Stimulated activated effector memory CD8-positive, alpha-beta T cell treated with anti-CD3 and anti-CD28 coated beads, Interleukin-12 subunit alpha, Interleukin-12 subunit beta, amount 100 ng/mL, for 72 hours (primary cell): ENCODE data around the gene HEATR9.

ENCODE experiments used
- ATAC-seq: fragments of 150-1000 bp; cut with Tn5 transposase; 2 replicates; pipeline ENCODE4 v1.10.0; 2021
- DNase-seq, 2 donors: peaks; one replicate each; pipeline ENCODE4 v3.0.0; 2021 to 2022; ENCODE audit warnings: low spot score in 2 of 2
- H3K27ac Mint-ChIP-seq: one replicate; pipeline ENCODE4 v1.8.0; 2022; ENCODE audit warnings: mild to moderate bottlenecking, mixed read lengths
- H3K36me3 Mint-ChIP-seq: one replicate; pipeline ENCODE4 v1.8.0; 2022; ENCODE audit warnings: mild to moderate bottlenecking, mixed read lengths
- H3K4me1 Mint-ChIP-seq: one replicate; pipeline ENCODE4 v1.8.0; 2022; ENCODE audit warnings: mixed read lengths
- H3K4me3 Mint-ChIP-seq: one replicate; pipeline ENCODE4 v1.8.0; 2022; ENCODE audit warnings: mild to moderate bottlenecking, mixed read lengths
- H3K9me3 Mint-ChIP-seq: one replicate; pipeline ENCODE4 v1.8.0; 2022; ENCODE audit warnings: mixed read lengths

HEATR9 gene

GRCh38 chr17:35868737-35869136 is at the start of gene HEATR9:
Gene HEATR9 (minus strand): TSS chr17:35868891. CDS start chr17:35868742, 149 bp downstream.
- H3K4me1 Mint-ChIP-seq = peaks cover 44% of the 10 kb centered on the region
- ATAC-seq (no peak), DNase-seq (no peak)
- peaks cover 41% of the 10 kb centered on the region for H3K36me3 Mint-ChIP-seq
- no peaks in the 10 kb centered on the region for H3K9me3 Mint-ChIP-seq
- H3K27ac Mint-ChIP-seq = peak within 1 kb of the TSS; percentile 71
- H3K4me3 Mint-ChIP-seq = no peak within 1 kb of the TSS

GRCh38 chr17:35917519-35918213 is 49.0 kb upstream of the HEATR9 start:
- H3K27ac Mint-ChIP-seq = no peak overlapping the region
- ATAC-seq (no peak), DNase-seq (no peak)
- H3K9me3 Mint-ChIP-seq = no peaks in the 10 kb centered on the region
- H3K4me1 Mint-ChIP-seq = peaks cover 57% of the 10 kb centered on the region
- peaks cover 6% of the 10 kb centered on the region for H3K36me3 Mint-ChIP-seq
- no peak overlapping the region for H3K4me3 Mint-ChIP-seq

- H3K9me3 Mint-ChIP-seq = no peaks in the 10 kb centered on the region
- peaks cover 3% of the 10 kb centered on the region for H3K36me3 Mint-ChIP-seq
- ATAC-seq = peak; percentile 53
- H3K4me3 Mint-ChIP-seq = no peak overlapping the region
- H3K27ac Mint-ChIP-seq = peak overlapping the region; percentile 64
- peaks cover 64% of the 10 kb centered on the region for H3K4me1 Mint-ChIP-seq
- no peak for DNase-seq
Observed at GRCh38 chr17:35915153-35915964, 46.7 kb upstream of the HEATR9 start.

GRCh38 chr17:35914354-35914753 is 45.7 kb upstream of the HEATR9 start:
- peak overlapping the region; percentile 64 for H3K27ac Mint-ChIP-seq
- ATAC-seq (no peak), DNase-seq (no peak)
- no peak overlapping the region for H3K4me3 Mint-ChIP-seq
- H3K9me3 Mint-ChIP-seq = no peaks in the 10 kb centered on the region
- no peaks in the 10 kb centered on the region for H3K36me3 Mint-ChIP-seq
- H3K4me1 Mint-ChIP-seq = peaks cover 64% of the 10 kb centered on the region

GRCh38 chr17:35913609-35914008 is 44.9 kb upstream of the HEATR9 start:
- H3K36me3 Mint-ChIP-seq = no peaks in the 10 kb centered on the region
- DNase-seq (no peak), ATAC-seq (no peak)
- no peaks in the 10 kb centered on the region for H3K9me3 Mint-ChIP-seq
- H3K27ac Mint-ChIP-seq = no peak overlapping the region
- no peak overlapping the region for H3K4me3 Mint-ChIP-seq
- peaks cover 69% of the 10 kb centered on the region for H3K4me1 Mint-ChIP-seq

- Mint-ChIP-seq H3K27ac (no peak overlapping the region), H3K4me1 (peaks cover 70% of the 10 kb centered on the region)
Observed at GRCh38 chr17:35912942-35913341, 44.3 kb upstream of the HEATR9 start.

GRCh38 chr17:35912339-35912912 is 43.7 kb upstream of the HEATR9 start:
- Mint-ChIP-seq H3K9me3 (no peaks in the 10 kb centered on the region), H3K4me1 (peaks cover 73% of the 10 kb centered on the region), H3K27ac (no peak overlapping the region), H3K36me3 (no peaks in the 10 kb centered on the region), H3K4me3 (no peak overlapping the region)
- no peak for ATAC-seq
- no peak for DNase-seq

More at GRCh38 chr17:35912942-35913341, 44.3 kb upstream of the HEATR9 start:
- DNase-seq = no peak
- no peak overlapping the region for H3K4me3 Mint-ChIP-seq
- ATAC-seq = peak; percentile 77
- H3K9me3 Mint-ChIP-seq = no peaks in the 10 kb centered on the region
- no peaks in the 10 kb centered on the region for H3K36me3 Mint-ChIP-seq

GRCh38 chr17:35909408-35909807 is 40.7 kb upstream of the HEATR9 start:
- Mint-ChIP-seq H3K36me3 (no peaks in the 10 kb centered on the region), H3K9me3 (no peaks in the 10 kb centered on the region), H3K4me1 (peaks cover 56% of the 10 kb centered on the region), H3K4me3 (no peak overlapping the region), H3K27ac (no peak overlapping the region)
- ATAC-seq (no peak), DNase-seq (no peak)

GRCh38 chr17:35907691-35908090 is 39.0 kb upstream of the HEATR9 start:
- no peak for ATAC-seq
- H3K27ac Mint-ChIP-seq = no peak overlapping the region
- no peak for DNase-seq
- no peaks in the 10 kb centered on the region for H3K36me3 Mint-ChIP-seq
- H3K9me3 Mint-ChIP-seq = no peaks in the 10 kb centered on the region
- peaks cover 46% of the 10 kb centered on the region for H3K4me1 Mint-ChIP-seq
- H3K4me3 Mint-ChIP-seq = no peak overlapping the region

GRCh38 chr17:35906926-35907637 is 38.4 kb upstream of the HEATR9 start:
- ATAC-seq = no peak
- Mint-ChIP-seq H3K27ac (no peak overlapping the region), H3K4me3 (no peak overlapping the region), H3K36me3 (no peaks in the 10 kb centered on the region), H3K9me3 (no peaks in the 10 kb centered on the region), H3K4me1 (peaks cover 44% of the 10 kb centered on the region)
- DNase-seq = no peak

GRCh38 chr17:35906191-35906925 is 37.7 kb upstream of the HEATR9 start:
- ATAC-seq (no peak), DNase-seq (no peak)
- no peak overlapping the region for H3K4me3 Mint-ChIP-seq
- H3K9me3 Mint-ChIP-seq = no peaks in the 10 kb centered on the region
- no peaks in the 10 kb centered on the region for H3K36me3 Mint-ChIP-seq
- H3K4me1 Mint-ChIP-seq = peaks cover 47% of the 10 kb centered on the region
- no peak overlapping the region for H3K27ac Mint-ChIP-seq

GRCh38 chr17:35903451-35903850 is 34.8 kb upstream of the HEATR9 start:
- DNase-seq (no peak), ATAC-seq (no peak)
- Mint-ChIP-seq H3K4me1 (peaks cover 52% of the 10 kb centered on the region), H3K4me3 (no peak overlapping the region), H3K27ac (peak overlapping the region; percentile 57), H3K9me3 (no peaks in the 10 kb centered on the region), H3K36me3 (no peaks in the 10 kb centered on the region)

- Mint-ChIP-seq H3K4me1 (peaks cover 51% of the 10 kb centered on the region), H3K36me3 (no peaks in the 10 kb centered on the region), H3K4me3 (peak overlapping the region; percentile 67), H3K27ac (peak overlapping the region; percentile 91), H3K9me3 (no peaks in the 10 kb centered on the region)
- no peak for DNase-seq
- ATAC-seq = no peak
Observed at GRCh38 chr17:35901631-35902175, 33.0 kb upstream of the HEATR9 start.

GRCh38 chr17:35900708-35901480 is 32.2 kb upstream of the HEATR9 start:
- DNase-seq (no peak), ATAC-seq (no peak)
- Mint-ChIP-seq H3K9me3 (no peaks in the 10 kb centered on the region), H3K36me3 (peaks cover 5% of the 10 kb centered on the region), H3K4me1 (peaks cover 59% of the 10 kb centered on the region), H3K27ac (peak overlapping the region; percentile 91), H3K4me3 (peak overlapping the region; percentile 67)
